Smooth muscle cell (in vitro differentiated cells): ENCODE data around the gene PDE12. TPM values are rescaled to one million over a fixed set of nuclear protein-coding genes. Genes with fewer than 3 reads are reported as not detected.
A peak's percentile ranks its signal among the peaks of the same experiment; 100 is the strongest.

ENCODE experiments used
- DNase-seq: peaks from one replicate; lab custom pipeline; 2025; ENCODE audit not compliant: unreplicated experiment; lab: John Stamatoyannopoulos, UW
- H2AFZ ChIP-seq: fragments of 200-600 bp; sonication (generic); 2 replicates; pipeline ENCODE4 v1.6.0; 2016; ENCODE audit warnings: antibody characterized with exemption, low read depth, mild to moderate bottlenecking
- H3F3A ChIP-seq: fragments of 200-600 bp; sonication (generic); 2 replicates; pipeline ENCODE4 v1.6.0; 2017; ENCODE audit warnings: antibody characterized with exemption, low read depth
- H3K27ac ChIP-seq: fragments of 200-600 bp; sonication (generic); 2 replicates; pipeline ENCODE4 v1.5.1; 2016; ENCODE audit warnings: low read depth, mild to moderate bottlenecking
- H3K27me3 ChIP-seq: fragments of 200-600 bp; sonication (generic); 2 replicates; pipeline ENCODE4 v1.6.1; 2016; ENCODE audit warnings: low read depth, mild to moderate bottlenecking
- H3K36me3 ChIP-seq: fragments of 200-600 bp; sonication (generic); 2 replicates; pipeline ENCODE4 v1.5.1; 2016; ENCODE audit warnings: low read depth
- H3K4me1 ChIP-seq: fragments of 200-600 bp; sonication (generic); 2 replicates; pipeline ENCODE4 v1.5.1; 2016; ENCODE audit warnings: low read depth
- H3K4me2 ChIP-seq: fragments of 200-600 bp; sonication (generic); 2 replicates; pipeline ENCODE4 v1.6.0; 2016; ENCODE audit warnings: mild to moderate bottlenecking
- H3K4me3 ChIP-seq: fragments of 200-600 bp; sonication (generic); 2 replicates; pipeline ENCODE4 v1.5.1; 2016; ENCODE audit warnings: mild to moderate bottlenecking
- H3K79me2 ChIP-seq: fragments of 200-600 bp; sonication (generic); 2 replicates; pipeline ENCODE4 v1.6.0; 2016; ENCODE audit warnings: low read depth, mild to moderate bottlenecking
- H3K9ac ChIP-seq: fragments of 200-600 bp; sonication (generic); 2 replicates; pipeline ENCODE4 v1.6.0; 2016; ENCODE audit warnings: low read depth
- H3K9me3 ChIP-seq: fragments of 200-600 bp; sonication (generic); replicated peaks from 2 replicates; pipeline ENCODE4 v1.5.1; 2016; ENCODE audit warnings: low read depth
- H4K20me1 ChIP-seq: fragments of 200-600 bp; sonication (generic); 2 replicates; pipeline ENCODE4 v1.6.0; 2016; ENCODE audit warnings: low read depth
- WGBS: methylation state at CpG from one replicate; pipeline ENCODE4 v1.1.7; 2016; ENCODE audit warnings: low lambda C conversion rate; 5-methylcytosine and 5-hydroxymethylcytosine counted together
- polyA plus RNA-seq: library from polyadenylated mRNA; unstranded; fragments of >200 nt; fragmentation: Nextera tagmentation; extraction: Ambion mirVana; gene quantifications from 2 replicates; pipeline ENCODE4 v1.2.1, GENCODE V29; 2016
- total RNA-seq: library from RNA; depleted of rRNA; stranded (reverse); fragments of >200 nt; gene quantifications from 2 replicates; pipeline ENCODE4 v1.2.3, GENCODE V29; 2014
- TF ChIP-seq, protein P1 (sequence below): fragments of 200-600 bp; sonication (generic); IDR thresholded peaks from 2 replicates; pipeline ENCODE4 v1.5.1; 2017; ENCODE audit warnings: borderline replicate concordance, mild to moderate bottlenecking, antibody characterized with exemption; ENCODE audit not compliant: insufficient read depth, poor library complexity, severe bottlenecking

Gene PDE12, protein sequence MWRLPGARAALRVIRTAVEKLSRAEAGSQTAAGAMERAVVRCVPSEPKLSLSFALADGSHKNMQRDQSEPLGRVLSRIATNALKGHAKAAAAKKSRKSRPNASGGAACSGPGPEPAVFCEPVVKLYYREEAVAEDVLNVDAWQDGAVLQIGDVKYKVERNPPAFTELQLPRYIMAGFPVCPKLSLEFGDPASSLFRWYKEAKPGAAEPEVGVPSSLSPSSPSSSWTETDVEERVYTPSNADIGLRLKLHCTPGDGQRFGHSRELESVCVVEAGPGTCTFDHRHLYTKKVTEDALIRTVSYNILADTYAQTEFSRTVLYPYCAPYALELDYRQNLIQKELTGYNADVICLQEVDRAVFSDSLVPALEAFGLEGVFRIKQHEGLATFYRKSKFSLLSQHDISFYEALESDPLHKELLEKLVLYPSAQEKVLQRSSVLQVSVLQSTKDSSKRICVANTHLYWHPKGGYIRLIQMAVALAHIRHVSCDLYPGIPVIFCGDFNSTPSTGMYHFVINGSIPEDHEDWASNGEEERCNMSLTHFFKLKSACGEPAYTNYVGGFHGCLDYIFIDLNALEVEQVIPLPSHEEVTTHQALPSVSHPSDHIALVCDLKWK
- total RNA-seq (8.6 and 10.8 TPM in 2 replicates), polyA plus RNA-seq (6.7 and 7.8 TPM in 2 replicates)

GRCh38 chr3:57555738-57556458 is at the start of gene PDE12:
Gene PDE12 (plus strand): TSS chr3:57556274. CDS start chr3:57556380, 106 bp downstream.
- Histone ChIP-seq H3K4me3 (peak within 1 kb of the TSS; percentile 84), H3K79me2 (peaks cover 33% of the 10 kb centered on the region), H3F3A (no peaks in the 10 kb centered on the region), H3K36me3 (no peaks in the 10 kb centered on the region), H2AFZ (peak within 1 kb of the TSS; percentile 36), H4K20me1 (peaks cover 24% of the 10 kb centered on the region), H3K9me3 (no peaks in the 10 kb centered on the region), H3K9ac (peak within 1 kb of the TSS; percentile 88), H3K27me3 (no peaks in the 10 kb centered on the region), H3K4me1 (peaks cover 7% of the 10 kb centered on the region), H3K27ac (peak within 1 kb of the TSS; percentile 56), H3K4me2 (peak within 1 kb of the TSS; percentile 94)
- DNase-seq, result peak; percentile 29
- TF ChIP-seq, protein P1, sequence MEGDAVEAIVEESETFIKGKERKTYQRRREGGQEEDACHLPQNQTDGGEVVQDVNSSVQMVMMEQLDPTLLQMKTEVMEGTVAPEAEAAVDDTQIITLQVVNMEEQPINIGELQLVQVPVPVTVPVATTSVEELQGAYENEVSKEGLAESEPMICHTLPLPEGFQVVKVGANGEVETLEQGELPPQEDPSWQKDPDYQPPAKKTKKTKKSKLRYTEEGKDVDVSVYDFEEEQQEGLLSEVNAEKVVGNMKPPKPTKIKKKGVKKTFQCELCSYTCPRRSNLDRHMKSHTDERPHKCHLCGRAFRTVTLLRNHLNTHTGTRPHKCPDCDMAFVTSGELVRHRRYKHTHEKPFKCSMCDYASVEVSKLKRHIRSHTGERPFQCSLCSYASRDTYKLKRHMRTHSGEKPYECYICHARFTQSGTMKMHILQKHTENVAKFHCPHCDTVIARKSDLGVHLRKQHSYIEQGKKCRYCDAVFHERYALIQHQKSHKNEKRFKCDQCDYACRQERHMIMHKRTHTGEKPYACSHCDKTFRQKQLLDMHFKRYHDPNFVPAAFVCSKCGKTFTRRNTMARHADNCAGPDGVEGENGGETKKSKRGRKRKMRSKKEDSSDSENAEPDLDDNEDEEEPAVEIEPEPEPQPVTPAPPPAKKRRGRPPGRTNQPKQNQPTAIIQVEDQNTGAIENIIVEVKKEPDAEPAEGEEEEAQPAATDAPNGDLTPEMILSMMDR, result no peak
- WGBS, result 26% methylated on average over 54 of the region's 54 CpGs

DNA sequence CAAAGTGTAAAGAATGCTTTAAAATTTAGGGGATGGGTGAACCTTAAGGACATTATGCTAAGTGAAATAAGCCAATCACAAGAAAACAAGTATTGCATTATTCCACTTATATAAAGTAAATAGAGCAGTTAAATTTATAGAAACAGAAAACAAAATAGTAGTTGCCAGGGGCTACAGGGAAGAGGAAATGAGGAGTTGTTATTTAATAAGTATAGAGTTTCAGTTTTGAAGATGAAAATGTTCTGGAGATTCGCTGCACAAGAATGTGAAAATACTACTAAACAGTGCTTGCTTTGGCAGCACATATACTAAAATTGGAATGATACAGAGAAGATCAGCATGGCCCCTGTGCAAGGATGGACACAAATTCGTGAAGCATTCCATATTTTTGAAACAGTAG is 43.9 kb upstream of the PDE12 start:
- Histone ChIP-seq H2AFZ (no peak overlapping the region), H3K4me2 (no peak overlapping the region), H3K4me3 (no peak overlapping the region), H3K79me2 (no peaks in the 10 kb centered on the region), H3K36me3 (no peaks in the 10 kb centered on the region), H3K27ac (no peak overlapping the region), H3K27me3 (no peaks in the 10 kb centered on the region), H3K9ac (no peak overlapping the region), H3K4me1 (no peaks in the 10 kb centered on the region), H3K9me3 (no peaks in the 10 kb centered on the region), H3F3A (no peaks in the 10 kb centered on the region), H4K20me1 (no peaks in the 10 kb centered on the region)
- TF ChIP-seq, protein P1, result no peak
- WGBS, result 79% methylated on average over 2 of the region's 2 CpGs
- no peak for DNase-seq

GRCh38 chr3:57518276-57518915 is 37.7 kb upstream of the PDE12 start:
- H3K4me1 ChIP-seq, result no peaks in the 10 kb centered on the region
- no peaks in the 10 kb centered on the region for H3K27me3 ChIP-seq
- H3K9me3 ChIP-seq, result no peaks in the 10 kb centered on the region
- no peak overlapping the region for H3K4me2 ChIP-seq
- H3K79me2 ChIP-seq, result no peaks in the 10 kb centered on the region
- DNase-seq, result no peak
- WGBS, result 70% methylated on average over 3 of the region's 3 CpGs
- TF ChIP-seq, protein P1, result no peak
- H3K9ac ChIP-seq, result no peak overlapping the region
- H2AFZ ChIP-seq, result no peak overlapping the region
- H3K27ac ChIP-seq, result no peak overlapping the region
- no peaks in the 10 kb centered on the region for H4K20me1 ChIP-seq
- H3K4me3 ChIP-seq, result no peak overlapping the region
- H3F3A ChIP-seq, result no peaks in the 10 kb centered on the region
- H3K36me3 ChIP-seq, result no peaks in the 10 kb centered on the region
